ENCODE results near the gene KRTCAP3. TPM values are rescaled to one million over a fixed set of nuclear protein-coding genes. Genes with fewer than 3 reads are reported as not detected.

The KRTCAP3 gene
- total RNA-seq (2021), result 49.9 and 57.3 TPM in 2 replicates
- long read RNA-seq, transcript KRTCAP3-201 (7 exons, 872 nt), result major isoform, 9 of 84 reads
- long read RNA-seq, transcript KRTCAP3-202 (6 exons, 942 nt), result minor isoform, 6 of 84 reads
- long read RNA-seq, partial matches to known transcripts, result 34 of 84 reads
- long read RNA-seq, other reads (novel, unspliced or antisense), result 34 of 84 reads

- Histone ChIP-seq H3K27me3 (ENCODE audit: insufficient read depth, low read length) (no peaks in the 10 kb centered on the region), H4K20me1 (ENCODE audit: control insufficient read depth, insufficient read depth, insufficient read length) (no peaks in the 10 kb centered on the region), H3K23ac (ENCODE audit: insufficient read length, low read depth, low read length) (no peak within 1 kb of the TSS), H3K79me1 (ENCODE audit: insufficient read depth, low read depth, low read length, poor library complexity, severe bottlenecking) (no peaks in the 10 kb centered on the region), H2AFZ (ENCODE audit: low read length) (no peak within 1 kb of the TSS), H4K91ac (ENCODE audit: insufficient read length, low read depth, low read length) (no peak within 1 kb of the TSS), H4K5ac (ENCODE audit: insufficient read length, low read depth, low read length) (no peak within 1 kb of the TSS), H3K4ac (ENCODE audit: low read depth, low read length) (no peak within 1 kb of the TSS), H3K56ac (ENCODE audit: insufficient read length, low read depth, low read length) (no peak within 1 kb of the TSS), H2BK20ac (ENCODE audit: low read depth, low read length, poor library complexity, severe bottlenecking) (no peak within 1 kb of the TSS), H3K18ac (ENCODE audit: insufficient read length, low read depth, low read length) (peak within 1 kb of the TSS; percentile 23), H3K79me2 (ENCODE audit: insufficient read depth, low read length) (no peaks in the 10 kb centered on the region), H3K23me2 (ENCODE audit: insufficient read length, low read depth, low read length, poor library complexity, severe bottlenecking) (peaks cover 8% of the 10 kb centered on the region), H4K8ac (replicated peaks; ENCODE audit: insufficient read length, low read depth, low read length) (no peak within 1 kb of the TSS), H3K4me2 (ENCODE audit: insufficient read depth, insufficient read length, low read length) (peak within 1 kb of the TSS; percentile 49), H3K27ac (ENCODE audit: insufficient read length, low read depth, low read length) (no peak within 1 kb of the TSS), H3T11ph (ENCODE audit: low read length) (no peak within 1 kb of the TSS), H3K9me3 (ENCODE audit: control insufficient read depth, low read depth, low read length) (no peaks in the 10 kb centered on the region), H2AK5ac (ENCODE audit: insufficient read length, low read length) (no peak within 1 kb of the TSS), H2BK15ac (ENCODE audit: low read depth, low read length) (no peak within 1 kb of the TSS), H2BK5ac (ENCODE audit: insufficient read length, low read length) (no peak within 1 kb of the TSS), H3K4me1 (ENCODE audit: insufficient read depth, low read length) (no peaks in the 10 kb centered on the region), H2BK12ac (ENCODE audit: insufficient read length, low read depth, low read length) (no peak within 1 kb of the TSS), H2BK120ac (ENCODE audit: low read depth, low read length, poor library complexity, severe bottlenecking) (no peak within 1 kb of the TSS), H3K9ac (ENCODE audit: extremely low read depth, insufficient read length, low read length) (peak within 1 kb of the TSS; percentile 20), H3K14ac (ENCODE audit: insufficient read depth, low read length) (peak within 1 kb of the TSS; percentile 65)
- no CpG with 5 or more reads among the region's 80 CpGs for WGBS (ENCODE audit: extremely low coverage, insufficient read length, low lambda C conversion rate)
- DNase-seq, result peak; percentile 88
- TF ChIP-seq, protein P1, sequence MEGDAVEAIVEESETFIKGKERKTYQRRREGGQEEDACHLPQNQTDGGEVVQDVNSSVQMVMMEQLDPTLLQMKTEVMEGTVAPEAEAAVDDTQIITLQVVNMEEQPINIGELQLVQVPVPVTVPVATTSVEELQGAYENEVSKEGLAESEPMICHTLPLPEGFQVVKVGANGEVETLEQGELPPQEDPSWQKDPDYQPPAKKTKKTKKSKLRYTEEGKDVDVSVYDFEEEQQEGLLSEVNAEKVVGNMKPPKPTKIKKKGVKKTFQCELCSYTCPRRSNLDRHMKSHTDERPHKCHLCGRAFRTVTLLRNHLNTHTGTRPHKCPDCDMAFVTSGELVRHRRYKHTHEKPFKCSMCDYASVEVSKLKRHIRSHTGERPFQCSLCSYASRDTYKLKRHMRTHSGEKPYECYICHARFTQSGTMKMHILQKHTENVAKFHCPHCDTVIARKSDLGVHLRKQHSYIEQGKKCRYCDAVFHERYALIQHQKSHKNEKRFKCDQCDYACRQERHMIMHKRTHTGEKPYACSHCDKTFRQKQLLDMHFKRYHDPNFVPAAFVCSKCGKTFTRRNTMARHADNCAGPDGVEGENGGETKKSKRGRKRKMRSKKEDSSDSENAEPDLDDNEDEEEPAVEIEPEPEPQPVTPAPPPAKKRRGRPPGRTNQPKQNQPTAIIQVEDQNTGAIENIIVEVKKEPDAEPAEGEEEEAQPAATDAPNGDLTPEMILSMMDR (conservative IDR thresholded peaks at IDR 0.05), result peak; percentile 76
- no peaks in the 10 kb centered on the region for H3K9me3 Mint-ChIP-seq
- peak within 1 kb of the TSS; percentile 76 to 90 (median 85); a peak in 6 of 7 replicates for H3K27ac Mint-ChIP-seq
- H3K4me1 Mint-ChIP-seq, result peaks cover 13 to 18% of the 10 kb centered on the region in 2 experiments
- H3K36me3 Mint-ChIP-seq (ENCODE audit: insufficient read depth in 1 of 3, low read depth in 3 of 3), result peaks cover 25 to 68% (median 59%) of the 10 kb centered on the region in 3 experiments
- H3K27me3 Mint-ChIP-seq (ENCODE audit: low read depth), result no peaks in the 10 kb centered on the region
- peak within 1 kb of the TSS; percentile 67 to 80 for H3K4me3 Mint-ChIP-seq
Observed at GRCh38 chr2:27441958-27442919, at the start of gene KRTCAP3. Gene KRTCAP3 (plus strand): TSS chr2:27442381. CDS start chr2:27442413, 32 bp downstream.
